Central memory CD8-positive, alpha-beta T cell (primary cell): ENCODE results near the gene MORC1.

ENCODE experiments used
- ATAC-seq: fragments of 150-1000 bp; cut with Tn5 transposase; replicated peaks from 2 replicates; pipeline ENCODE4 v1.10.0; 2022; ENCODE audit warnings: mild to moderate bottlenecking, moderate FRiP score, moderate number of reproducible peaks; ENCODE audit not compliant: poor library complexity, severe bottlenecking; ENCODE audit errors: extremely low read depth
- DNase-seq, 2 donors: peaks; one replicate each; pipeline ENCODE4 v3.0.0; 2021; ENCODE audit warnings: low spot score in 2 of 2
- H3K27ac Mint-ChIP-seq: one replicate; pipeline ENCODE4 v1.8.0; 2022; ENCODE audit warnings: low read depth, mild to moderate bottlenecking, moderate library complexity, mixed read lengths
- H3K27me3 Mint-ChIP-seq: one replicate; pipeline ENCODE4 v1.8.0; 2022; ENCODE audit warnings: mixed read lengths
- H3K36me3 Mint-ChIP-seq: one replicate; pipeline ENCODE4 v1.8.0; 2022; ENCODE audit warnings: mild to moderate bottlenecking, moderate library complexity, mixed read lengths; ENCODE audit not compliant: insufficient read depth
- H3K4me1 Mint-ChIP-seq: one replicate; pipeline ENCODE4 v1.8.0; 2022; ENCODE audit warnings: mixed read lengths
- H3K4me3 Mint-ChIP-seq: one replicate; pipeline ENCODE4 v1.8.0; 2022; ENCODE audit warnings: mild to moderate bottlenecking, moderate library complexity, mixed read lengths
- H3K9me3 Mint-ChIP-seq: one replicate; pipeline ENCODE4 v1.8.0; 2022; ENCODE audit warnings: mixed read lengths

MORC1 gene

GRCh38 chr3:109050591-109051167 is 67.3 kb downstream of the MORC1 start:
- no peaks in the 10 kb centered on the region for H3K36me3 Mint-ChIP-seq
- H3K27me3 Mint-ChIP-seq: no peaks in the 10 kb centered on the region
- no peaks in the 10 kb centered on the region for H3K9me3 Mint-ChIP-seq
- DNase-seq (no peak), ATAC-seq (no peak)
- H3K4me1 Mint-ChIP-seq: no peaks in the 10 kb centered on the region
- H3K4me3 Mint-ChIP-seq: no peak overlapping the region
- H3K27ac Mint-ChIP-seq: no peak overlapping the region

DNA sequence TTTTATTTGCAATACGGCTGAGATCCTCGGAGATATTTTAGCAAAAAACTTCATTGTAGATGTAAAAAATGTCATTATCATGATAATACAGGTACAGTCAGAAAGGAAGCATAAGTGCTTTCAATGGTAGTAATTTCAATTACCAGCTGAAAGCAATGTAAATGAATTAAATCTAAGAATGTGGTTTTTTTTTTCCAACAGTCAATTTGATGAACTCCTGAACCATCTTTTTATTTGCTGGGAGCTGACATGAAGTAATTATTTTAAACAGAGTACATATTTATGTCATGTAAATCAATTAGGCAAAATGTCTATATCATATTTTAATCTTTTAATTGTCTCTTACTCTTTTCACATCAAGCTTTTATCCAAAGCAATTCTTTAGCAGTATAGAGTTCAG is 70.6 kb downstream of the MORC1 start:
- no peak for ATAC-seq
- no peaks in the 10 kb centered on the region for H3K4me1 Mint-ChIP-seq
- DNase-seq: no peak
- no peaks in the 10 kb centered on the region for H3K9me3 Mint-ChIP-seq
- H3K4me3 Mint-ChIP-seq: no peak overlapping the region
- no peak overlapping the region for H3K27ac Mint-ChIP-seq
- no peaks in the 10 kb centered on the region for H3K36me3 Mint-ChIP-seq
- H3K27me3 Mint-ChIP-seq: no peaks in the 10 kb centered on the region

- DNase-seq: no peak
- Mint-ChIP-seq H3K36me3 (no peaks in the 10 kb centered on the region), H3K27ac (no peak overlapping the region), H3K4me3 (no peak overlapping the region), H3K4me1 (no peaks in the 10 kb centered on the region), H3K9me3 (no peaks in the 10 kb centered on the region), H3K27me3 (peaks cover 2% of the 10 kb centered on the region)
- no peak for ATAC-seq
Measured at GRCh38 chr3:109045271-109046040, 72.5 kb downstream of the MORC1 start.

GRCh38 chr3:109035082-109035481 is 82.9 kb downstream of the MORC1 start:
- Mint-ChIP-seq H3K27ac (no peak overlapping the region), H3K4me3 (no peak overlapping the region), H3K4me1 (no peaks in the 10 kb centered on the region), H3K9me3 (no peaks in the 10 kb centered on the region), H3K36me3 (no peaks in the 10 kb centered on the region), H3K27me3 (peaks cover 33% of the 10 kb centered on the region)
- no peak for ATAC-seq
- DNase-seq: no peak

GRCh38 chr3:109033000-109033660 is 84.8 kb downstream of the MORC1 start:
- Mint-ChIP-seq H3K4me1 (no peaks in the 10 kb centered on the region), H3K27me3 (peaks cover 25% of the 10 kb centered on the region), H3K36me3 (no peaks in the 10 kb centered on the region), H3K9me3 (no peaks in the 10 kb centered on the region), H3K27ac (no peak overlapping the region), H3K4me3 (no peak overlapping the region)
- no peak for DNase-seq
- no peak for ATAC-seq

DNA sequence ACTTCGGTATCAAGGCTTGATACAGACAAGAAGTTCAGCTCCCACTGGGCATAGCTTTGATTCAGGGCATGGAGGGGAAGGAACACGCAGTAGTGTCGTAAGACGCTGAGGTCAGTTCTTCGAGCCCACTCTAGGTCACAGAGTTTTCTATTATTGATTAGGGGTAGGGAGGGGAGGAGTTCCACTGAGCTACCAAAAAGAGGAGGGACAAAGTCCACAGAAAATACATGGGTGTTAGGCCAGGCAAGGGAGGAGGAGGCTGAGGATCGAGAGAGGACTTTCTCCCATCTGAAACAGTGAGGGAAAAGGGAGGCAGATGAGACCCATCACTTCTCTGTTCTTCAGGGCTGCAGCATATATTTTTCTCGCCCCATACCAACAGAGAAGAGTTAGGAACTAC is 89.2 kb downstream of the MORC1 start:
- no peaks in the 10 kb centered on the region for H3K36me3 Mint-ChIP-seq
- no peaks in the 10 kb centered on the region for H3K9me3 Mint-ChIP-seq
- H3K4me1 Mint-ChIP-seq: no peaks in the 10 kb centered on the region
- H3K4me3 Mint-ChIP-seq: no peak overlapping the region
- ATAC-seq: no peak
- DNase-seq: no peak
- no peak overlapping the region for H3K27ac Mint-ChIP-seq
- H3K27me3 Mint-ChIP-seq: peaks cover 16% of the 10 kb centered on the region

- Mint-ChIP-seq H3K4me1 (no peaks in the 10 kb centered on the region), H3K36me3 (no peaks in the 10 kb centered on the region), H3K27me3 (peaks cover 16% of the 10 kb centered on the region), H3K9me3 (no peaks in the 10 kb centered on the region), H3K27ac (no peak overlapping the region), H3K4me3 (no peak overlapping the region)
- ATAC-seq (no peak), DNase-seq (no peak)
Measured at GRCh38 chr3:109026821-109027220, 91.1 kb downstream of the MORC1 start.

- Mint-ChIP-seq H3K36me3 (no peaks in the 10 kb centered on the region), H3K27ac (no peak overlapping the region), H3K4me1 (no peaks in the 10 kb centered on the region), H3K27me3 (peaks cover 16% of the 10 kb centered on the region), H3K9me3 (no peaks in the 10 kb centered on the region), H3K4me3 (no peak overlapping the region)
- DNase-seq (no peak), ATAC-seq (no peak)
Measured at GRCh38 chr3:109025896-109026295, 92.0 kb downstream of the MORC1 start.

- no peak for DNase-seq
Measured at GRCh38 chr3:109023656-109024254, 94.2 kb downstream of the MORC1 start.

GRCh38 chr3:109023167-109023566 is 94.8 kb downstream of the MORC1 start:
- Mint-ChIP-seq H3K36me3 (no peaks in the 10 kb centered on the region), H3K27ac (no peak overlapping the region), H3K27me3 (peaks cover 28% of the 10 kb centered on the region), H3K4me1 (no peaks in the 10 kb centered on the region), H3K9me3 (no peaks in the 10 kb centered on the region), H3K4me3 (no peak overlapping the region)
- DNase-seq: no peak
- no peak for ATAC-seq

More at GRCh38 chr3:109023656-109024254, 94.2 kb downstream of the MORC1 start:
- H3K27me3 Mint-ChIP-seq: peaks cover 30% of the 10 kb centered on the region
- H3K4me3 Mint-ChIP-seq: no peak overlapping the region
- H3K27ac Mint-ChIP-seq: no peak overlapping the region
- H3K9me3 Mint-ChIP-seq: no peaks in the 10 kb centered on the region
- H3K4me1 Mint-ChIP-seq: no peaks in the 10 kb centered on the region
- no peak for ATAC-seq
- H3K36me3 Mint-ChIP-seq: no peaks in the 10 kb centered on the region

DNA sequence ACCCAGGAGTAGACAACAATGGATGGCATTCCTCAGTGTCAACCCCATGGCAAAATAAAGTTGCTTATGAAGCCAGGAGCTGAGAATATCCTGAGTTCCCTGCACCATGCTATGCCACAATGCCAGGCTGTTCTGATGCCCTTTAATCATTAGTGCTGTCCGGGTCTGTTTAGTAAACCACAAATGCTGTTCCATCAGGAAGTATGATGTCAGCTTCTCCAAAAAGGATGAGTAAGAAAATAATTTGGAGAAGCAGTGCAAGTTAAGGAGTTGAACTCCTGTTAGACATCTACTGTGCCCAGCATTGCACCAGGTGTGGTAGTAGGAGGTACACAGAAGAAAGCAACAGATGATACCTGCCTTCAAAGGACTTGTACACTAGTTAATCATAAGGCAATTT is 96.4 kb downstream of the MORC1 start:
- Mint-ChIP-seq H3K27ac (no peak overlapping the region), H3K36me3 (no peaks in the 10 kb centered on the region), H3K9me3 (no peaks in the 10 kb centered on the region), H3K27me3 (peaks cover 31% of the 10 kb centered on the region), H3K4me3 (no peak overlapping the region), H3K4me1 (no peaks in the 10 kb centered on the region)
- ATAC-seq: no peak
- DNase-seq: no peak

- H3K4me3 Mint-ChIP-seq: no peak overlapping the region
- H3K27ac Mint-ChIP-seq: no peak overlapping the region
- H3K4me1 Mint-ChIP-seq: no peaks in the 10 kb centered on the region
- no peak for ATAC-seq
- no peak for DNase-seq
- H3K9me3 Mint-ChIP-seq: no peaks in the 10 kb centered on the region
- peaks cover 52% of the 10 kb centered on the region for H3K27me3 Mint-ChIP-seq
- H3K36me3 Mint-ChIP-seq: no peaks in the 10 kb centered on the region
Measured at GRCh38 chr3:109018828-109019227, 99.1 kb downstream of the MORC1 start.

DNA sequence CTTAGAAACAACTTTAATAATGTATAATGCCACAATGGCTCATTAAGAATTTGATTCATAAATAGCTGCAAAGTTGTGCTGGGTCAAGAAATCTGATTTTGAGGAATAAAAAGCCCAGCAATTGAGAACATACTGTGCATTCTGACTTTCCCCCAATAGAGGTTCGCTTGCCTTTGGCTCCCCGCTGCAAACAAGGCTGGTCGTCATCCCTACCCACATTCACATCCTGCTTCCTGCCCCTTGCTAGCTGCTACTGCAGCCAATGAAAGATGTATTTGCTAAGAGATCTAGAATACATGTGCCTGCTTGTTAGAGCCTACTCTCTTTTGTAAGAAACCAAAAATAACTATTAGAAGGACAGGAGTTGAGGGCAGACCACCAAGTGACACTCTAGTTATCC is 112.5 kb downstream of the MORC1 start:
- DNase-seq (no peak), ATAC-seq (no peak)
- H3K4me1 Mint-ChIP-seq: no peaks in the 10 kb centered on the region
- H3K9me3 Mint-ChIP-seq: no peaks in the 10 kb centered on the region
- H3K27me3 Mint-ChIP-seq: no peaks in the 10 kb centered on the region
- H3K36me3 Mint-ChIP-seq: no peaks in the 10 kb centered on the region
- H3K4me3 Mint-ChIP-seq: no peak overlapping the region
- H3K27ac Mint-ChIP-seq: no peak overlapping the region
